ENCODE data around the gene COPS9.

The COPS9 gene

GRCh38 chr2:240147382-240147781 lies 11.3 kb upstream of the COPS9 start:
- no peak for DNase-seq

- DNase-seq = no peak
These were observed 10.6 kb upstream of the COPS9 start for GRCh38 chr2:240146627-240147278.

- no peak for DNase-seq
These were observed 10.0 kb upstream of the COPS9 start for GRCh38 chr2:240146141-240146561.

GRCh38 chr2:240145461-240145860 lies 9.4 kb upstream of the COPS9 start:
- DNase-seq = no peak

- DNase-seq = no peak
These were observed 8.7 kb upstream of the COPS9 start for GRCh38 chr2:240144649-240145261.

GRCh38 chr2:240143801-240144648 lies 7.9 kb upstream of the COPS9 start:
- DNase-seq = peak; percentile 74

- DNase-seq = no peak
These were observed 7.2 kb upstream of the COPS9 start for GRCh38 chr2:240143276-240143675.

GRCh38 chr2:240142859-240143258 lies 6.8 kb upstream of the COPS9 start:
- DNase-seq = no peak

GRCh38 chr2:240142256-240142775 lies 6.2 kb upstream of the COPS9 start:
- DNase-seq = no peak

- no peak for DNase-seq
These were observed 5.6 kb upstream of the COPS9 start for GRCh38 chr2:240141736-240142135.

GRCh38 chr2:240140920-240141319 lies 4.8 kb upstream of the COPS9 start:
- no peak for DNase-seq

- no peak for DNase-seq
These were observed 4.4 kb upstream of the COPS9 start, which contains the start of gene OTOS for GRCh38 chr2:240140511-240140910. Gene OTOS, minus strand, starts transcription at chr2:240140658. Its CDS starts 332 bp downstream, at chr2:240140326.

GRCh38 chr2:240139666-240140393 lies 3.7 kb upstream of the COPS9 start:
- DNase-seq = no peak

- DNase-seq = no peak
These were observed 2.9 kb upstream of the COPS9 start for GRCh38 chr2:240139011-240139441.

- DNase-seq = no peak
These were observed 2.3 kb upstream of the COPS9 start for GRCh38 chr2:240138254-240138984.

- no peak for DNase-seq
These were observed 1.6 kb upstream of the COPS9 start for GRCh38 chr2:240137596-240138253.

- DNase-seq = no peak
These were observed 677 bp upstream of the COPS9 start for GRCh38 chr2:240136671-240137292.

GRCh38 chr2:240135706-240136012 lies 446 bp downstream of the COPS9 start:
- DNase-seq = no peak

GRCh38 chr2:240134956-240135520 lies 1.1 kb downstream of the COPS9 start:
- no peak for DNase-seq

- DNase-seq = no peak
These were observed 1.6 kb downstream of the COPS9 start for GRCh38 chr2:240134466-240134865.

GRCh38 chr2:240133401-240133800 lies 2.7 kb downstream of the COPS9 start:
- DNase-seq = no peak

Data from effector CD4-positive, alpha-beta T cell (primary cell).